Stimulated activated CD4-positive, alpha-beta T cell treated with anti-CD3 and anti-CD28 coated beads, Interleukin-12 subunit alpha, Interleukin-12 subunit beta, amount 100 ng/mL, for 48 hours (primary cell): ENCODE results near the gene CHST13.
A peak's percentile ranks its signal among the peaks of the same experiment; 100 is the strongest.

Experiments used
- DNase-seq, 3 donors: peaks; one replicate each; pipeline ENCODE4 v3.0.0-alpha.2; 2020; ENCODE audit warnings: low read depth in 2 of 3, low spot score in 1 of 3

Gene CHST13

GRCh38 chr3:126523745-126524428, at the start of gene CHST13:
CHST13 (plus strand) TSS chr3:126524155; CDS start chr3:126524333, 178 bp downstream.
- DNase-seq = no peak

GRCh38 chr3:126474498-126475412, 49.2 kb upstream of the CHST13 start:
- DNase-seq = peak; percentile 5 to 23 (median 15)

- DNase-seq = peak; percentile 73 to 89 (median 87)
Measured at GRCh38 chr3:126475413-126476114, 48.4 kb upstream of the CHST13 start, which contains the start of gene ZXDC. ZXDC (minus strand) TSS chr3:126475891; CDS start chr3:126475865, 26 bp downstream.

GRCh38 chr3:126476166-126477060, 47.5 kb upstream of the CHST13 start:
- DNase-seq = peak in 1 of 3 donors; percentile 45

GRCh38 chr3:126477061-126477380, 46.9 kb upstream of the CHST13 start:
- no peak for DNase-seq

GRCh38 chr3:126478581-126479310, 45.2 kb upstream of the CHST13 start:
- DNase-seq = no peak

GRCh38 chr3:126479642-126480041, 44.3 kb upstream of the CHST13 start:
- no peak for DNase-seq

- DNase-seq = no peak
Measured at GRCh38 chr3:126480206-126480605, 43.7 kb upstream of the CHST13 start.

- no peak for DNase-seq
Measured at GRCh38 chr3:126480861-126481260, 43.1 kb upstream of the CHST13 start.

- DNase-seq = no peak
Measured at GRCh38 chr3:126481808-126482502, 42.0 kb upstream of the CHST13 start.

GRCh38 chr3:126482503-126483255, 41.3 kb upstream of the CHST13 start:
- DNase-seq = no peak

GRCh38 chr3:126483321-126483761, 40.6 kb upstream of the CHST13 start:
- no peak for DNase-seq

GRCh38 chr3:126484148-126484547, 39.8 kb upstream of the CHST13 start:
- no peak for DNase-seq

- DNase-seq = no peak
Measured at GRCh38 chr3:126484662-126485061, 39.3 kb upstream of the CHST13 start.

GRCh38 chr3:126485176-126485897, 38.6 kb upstream of the CHST13 start:
- no peak for DNase-seq

- DNase-seq = no peak
Measured at GRCh38 chr3:126485956-126486355, 38.0 kb upstream of the CHST13 start.

- no peak for DNase-seq
Measured at GRCh38 chr3:126486360-126486847, 37.6 kb upstream of the CHST13 start.
